ENCODE results near the gene MOV10. TPM values are rescaled to one million over a fixed set of nuclear protein-coding genes. Genes with fewer than 3 reads are reported as not detected.
"Not testable (repeated sequence)": the region's sequence is repeated elsewhere in the genome, so short reads cannot be mapped to it uniquely, and the experiment has no call there.

Gene MOV10
- total and polyA plus RNA-seq, 2 of the 13 experiments (the other 11 are each of a cell fraction or from before 2014, with no cell fraction given), result 56.4 to 58.2 TPM

GRCh38 chr1:112638110-112638428, 36.4 kb upstream of the MOV10 start:
- DNase-seq (ENCODE audit: low spot score) (no peak), ATAC-seq (peak; percentile 43; the same call in 2 of the 3 replicates), FAIRE-seq (no peak)
- Histone ChIP-seq H3K9ac (ENCODE audit: insufficient read depth, low read depth, low read length) (no peak overlapping the region), H2AFZ (ENCODE audit: low read length) (no peak overlapping the region), H3K4me1 (ENCODE audit: insufficient read depth, low read length) (peaks cover 75% of the 10 kb centered on the region), H3K27me3 (ENCODE audit: control insufficient read depth in 1 of 2, insufficient read depth in 2 of 2, low read length in 2 of 2) (no peaks in the 10 kb centered on the region), H3K79me2 (ENCODE audit: insufficient read depth, low read length) (peaks cover 78% of the 10 kb centered on the region), H3K4me2 (ENCODE audit: low read depth, low read length) (peak overlapping the region; percentile 48), H3K36me3 (replicated peaks in 1 of 2; ENCODE audit: control insufficient read depth in 1 of 2, insufficient read depth in 2 of 2, low read length in 2 of 2) (no peaks in the 10 kb centered on the region; a peak in 1 of 5 replicates), H4K20me1 (ENCODE audit: insufficient read depth, low read length) (peaks cover 44% of the 10 kb centered on the region), H3K9me3 (ENCODE audit: low read length) (no peaks in the 10 kb centered on the region), H3K27ac (ENCODE audit: extremely low read length, insufficient read depth, low read length) (peak overlapping the region; percentile 64), H3K4me3 (replicated peaks in 1 of 3; ENCODE audit: insufficient read depth in 1 of 3, low read depth in 2 of 3, low read length in 3 of 3) (no peak overlapping the region; a peak in 1 of 6 replicates)
- BruUV-seq (replicated peaks), result no TSS peak
- intact Hi-C loops (cut with micrococcal nuclease; ENCODE audit: unreplicated experiment) (no loop called here), in situ Hi-C loops (cut with HindIII; ENCODE audit: extremely low pct_ligation_motif_present, low pct_unique_long_range_greater_than_20kb) (no loop called here)
- 100% methylated on average over 1 of the region's 1 CpG for WGBS (ENCODE audit: low lambda C conversion rate)
- TF ChIP-seq, protein P1, sequence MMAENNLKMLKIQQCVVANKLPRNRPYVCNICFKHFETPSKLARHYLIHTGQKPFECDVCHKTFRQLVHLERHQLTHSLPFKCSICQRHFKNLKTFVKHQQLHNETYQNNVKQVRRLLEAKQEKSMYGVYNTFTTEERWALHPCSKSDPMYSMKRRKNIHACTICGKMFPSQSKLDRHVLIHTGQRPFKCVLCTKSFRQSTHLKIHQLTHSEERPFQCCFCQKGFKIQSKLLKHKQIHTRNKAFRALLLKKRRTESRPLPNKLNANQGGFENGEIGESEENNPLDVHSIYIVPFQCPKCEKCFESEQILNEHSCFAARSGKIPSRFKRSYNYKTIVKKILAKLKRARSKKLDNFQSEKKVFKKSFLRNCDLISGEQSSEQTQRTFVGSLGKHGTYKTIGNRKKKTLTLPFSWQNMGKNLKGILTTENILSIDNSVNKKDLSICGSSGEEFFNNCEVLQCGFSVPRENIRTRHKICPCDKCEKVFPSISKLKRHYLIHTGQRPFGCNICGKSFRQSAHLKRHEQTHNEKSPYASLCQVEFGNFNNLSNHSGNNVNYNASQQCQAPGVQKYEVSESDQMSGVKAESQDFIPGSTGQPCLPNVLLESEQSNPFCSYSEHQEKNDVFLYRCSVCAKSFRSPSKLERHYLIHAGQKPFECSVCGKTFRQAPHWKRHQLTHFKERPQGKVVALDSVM (CRISPR knock-in tag; IDR thresholded peaks at IDR 0.05), result peak; percentile 73; the same call in 1 of the 2 replicates
- TF ChIP-seq SALL2 (CRISPR knock-in tag; IDR thresholded peaks at IDR 0.05), result no peak
- CTCF ChIA-PET (ENCODE audit: low intra/inter-chr PET ratio, low total read pairs), result no interaction called here
- POLR2A ChIA-PET, result interaction anchor here (1.3 to 2.2 kb wide), 4 partner anchors 9 to 61 kb away, joined by 3 to 13 read pairs (median 8); partner anchors contain the start of genes MOV10 and ST7L

DNA sequence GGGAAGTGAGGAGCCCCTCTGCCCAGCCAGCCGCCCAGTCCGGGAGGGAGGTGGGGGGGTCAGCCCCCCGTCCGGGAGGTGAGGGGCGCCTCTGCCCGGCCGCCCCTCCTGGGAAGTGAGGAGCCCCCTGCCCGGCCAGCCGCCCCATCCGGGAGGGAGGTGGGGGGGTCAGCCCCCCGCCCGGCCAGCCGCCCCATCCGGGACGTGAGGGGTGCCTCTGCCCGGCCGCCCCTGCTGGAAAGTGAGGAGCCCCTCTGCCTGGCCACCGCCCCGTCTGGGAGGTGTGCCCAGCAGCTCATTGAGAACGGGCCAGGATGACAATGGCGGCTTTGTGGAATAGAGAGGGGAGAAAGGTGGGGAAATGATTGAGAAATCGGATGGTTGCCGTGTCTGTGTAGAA, 34.0 kb upstream of the MOV10 start:
- in situ Hi-C loops (cut with HindIII; ENCODE audit: extremely low pct_ligation_motif_present, low pct_unique_long_range_greater_than_20kb); H3K9me3 ChIP-seq (ENCODE audit: low read length); CTCF ChIA-PET (ENCODE audit: low intra/inter-chr PET ratio, low total read pairs); H2AFZ ChIP-seq (ENCODE audit: low read length); POLR2A ChIA-PET; BruUV-seq (replicated peaks); H3K9ac ChIP-seq (ENCODE audit: insufficient read depth, low read depth, low read length); intact Hi-C loops (cut with micrococcal nuclease; ENCODE audit: unreplicated experiment); ATAC-seq; H3K27ac ChIP-seq (ENCODE audit: extremely low read length, insufficient read depth, low read length); H3K27me3 ChIP-seq (ENCODE audit: control insufficient read depth in 1 of 2, insufficient read depth in 2 of 2, low read length in 2 of 2); FAIRE-seq: not testable (repeated sequence)
- peak overlapping the region; percentile 32; the same call in 1 of the 2 replicates for H3K4me2 ChIP-seq (ENCODE audit: low read depth, low read length)
- peak overlapping the region in 2 of 3 experiments; percentile 31 to 33; a peak in 3 of 6 replicates for H3K4me3 ChIP-seq (replicated peaks in 1 of 3; ENCODE audit: insufficient read depth in 1 of 3, low read depth in 2 of 3, low read length in 3 of 3)
- peaks cover 25% of the 10 kb centered on the region for H4K20me1 ChIP-seq (ENCODE audit: insufficient read depth, low read length)
- peaks cover 51% of the 10 kb centered on the region for H3K4me1 ChIP-seq (ENCODE audit: insufficient read depth, low read length)
- peaks cover 75% of the 10 kb centered on the region for H3K79me2 ChIP-seq (ENCODE audit: insufficient read depth, low read length)
- WGBS (ENCODE audit: low lambda C conversion rate), result 4% methylated on average over 6 of the region's 23 CpGs
- peaks cover 1 to 16% of the 10 kb centered on the region in 2 experiments; a peak in 2 of 5 replicates for H3K36me3 ChIP-seq (replicated peaks in 1 of 2; ENCODE audit: control insufficient read depth in 1 of 2, insufficient read depth in 2 of 2, low read length in 2 of 2)
- DNase-seq (ENCODE audit: low spot score), result peak; percentile 37
- peak; percentile 43; the same call in 1 of the 2 replicates for TF ChIP-seq ARID5B (CRISPR knock-in tag; IDR thresholded peaks at IDR 0.05)
- TF ChIP-seq CEBPG (CRISPR knock-in tag; IDR thresholded peaks at IDR 0.05), result peak; percentile 46
- 0 out of 2 replicates have a peak, but pooled peaks have one; percentile 11 for TF ChIP-seq GATAD2A (CRISPR knock-in tag; IDR thresholded peaks at IDR 0.05)
- TF ChIP-seq, protein P2, sequence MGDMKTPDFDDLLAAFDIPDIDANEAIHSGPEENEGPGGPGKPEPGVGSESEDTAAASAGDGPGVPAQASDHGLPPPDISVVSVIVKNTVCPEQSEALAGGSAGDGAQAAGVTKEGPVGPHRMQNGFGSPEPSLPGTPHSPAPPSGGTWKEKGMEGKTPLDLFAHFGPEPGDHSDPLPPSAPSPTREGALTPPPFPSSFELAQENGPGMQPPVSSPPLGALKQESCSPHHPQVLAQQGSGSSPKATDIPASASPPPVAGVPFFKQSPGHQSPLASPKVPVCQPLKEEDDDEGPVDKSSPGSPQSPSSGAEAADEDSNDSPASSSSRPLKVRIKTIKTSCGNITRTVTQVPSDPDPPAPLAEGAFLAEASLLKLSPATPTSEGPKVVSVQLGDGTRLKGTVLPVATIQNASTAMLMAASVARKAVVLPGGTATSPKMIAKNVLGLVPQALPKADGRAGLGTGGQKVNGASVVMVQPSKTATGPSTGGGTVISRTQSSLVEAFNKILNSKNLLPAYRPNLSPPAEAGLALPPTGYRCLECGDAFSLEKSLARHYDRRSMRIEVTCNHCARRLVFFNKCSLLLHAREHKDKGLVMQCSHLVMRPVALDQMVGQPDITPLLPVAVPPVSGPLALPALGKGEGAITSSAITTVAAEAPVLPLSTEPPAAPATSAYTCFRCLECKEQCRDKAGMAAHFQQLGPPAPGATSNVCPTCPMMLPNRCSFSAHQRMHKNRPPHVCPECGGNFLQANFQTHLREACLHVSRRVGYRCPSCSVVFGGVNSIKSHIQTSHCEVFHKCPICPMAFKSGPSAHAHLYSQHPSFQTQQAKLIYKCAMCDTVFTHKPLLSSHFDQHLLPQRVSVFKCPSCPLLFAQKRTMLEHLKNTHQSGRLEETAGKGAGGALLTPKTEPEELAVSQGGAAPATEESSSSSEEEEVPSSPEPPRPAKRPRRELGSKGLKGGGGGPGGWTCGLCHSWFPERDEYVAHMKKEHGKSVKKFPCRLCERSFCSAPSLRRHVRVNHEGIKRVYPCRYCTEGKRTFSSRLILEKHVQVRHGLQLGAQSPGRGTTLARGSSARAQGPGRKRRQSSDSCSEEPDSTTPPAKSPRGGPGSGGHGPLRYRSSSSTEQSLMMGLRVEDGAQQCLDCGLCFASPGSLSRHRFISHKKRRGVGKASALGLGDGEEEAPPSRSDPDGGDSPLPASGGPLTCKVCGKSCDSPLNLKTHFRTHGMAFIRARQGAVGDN (CRISPR knock-in tag; IDR thresholded peaks at IDR 0.05), result peak; percentile 37; the same call in 1 of the 2 replicates
